SK-N-SH (cell line): ENCODE measurements around the gene CIAO1.

Source experiments
- CTCF ChIP-seq: fragments of 200-600 bp; sonication (generic); IDR thresholded peaks from 2 replicates; pipeline ENCODE4 v1.6.1; 2017; ENCODE audit warnings: antibody characterized with exemption, mild to moderate bottlenecking, moderate library complexity
- GATA2 ChIP-seq: sonication (generic); formaldehyde crosslinking; IDR thresholded peaks from 2 replicates; pipeline ENCODE4 v1.5.0; 2020; ENCODE audit warnings: mild to moderate bottlenecking, missing genetic modification reagents
- JUND ChIP-seq: IDR thresholded peaks from 2 replicates; pipeline ENCODE4 v1.4.0; 2012
- MXI1 ChIP-seq: IDR thresholded peaks from 2 replicates; pipeline ENCODE4 v1.6.1; 2012; ENCODE audit warnings: mild to moderate bottlenecking, low read depth, low read length, improper control_type of control experiment
- POLR2AphosphoS5 ChIP-seq: IDR thresholded peaks from 2 replicates; pipeline ENCODE4 v1.6.1; 2012; ENCODE audit warnings: low read depth, low read length
- RCOR1 ChIP-seq: fragments of 150-350 bp; IDR thresholded peaks from 2 replicates; pipeline ENCODE4 v1.6.1; 2017; ENCODE audit warnings: antibody characterized with exemption, low read length
- REST ChIP-seq: IDR thresholded peaks from 2 replicates; pipeline ENCODE4 v1.6.1; 2012; ENCODE audit warnings: mild to moderate bottlenecking, low read depth, low read length, moderate library complexity
- TAF1 ChIP-seq: IDR thresholded peaks from 2 replicates; pipeline ENCODE4 v1.6.1; 2012; ENCODE audit warnings: low read depth, mild to moderate bottlenecking, low read length, moderate library complexity, borderline replicate concordance
- TCF12 ChIP-seq: IDR thresholded peaks from 2 replicates; pipeline ENCODE4 v1.4.0; 2012
- TEAD4 ChIP-seq: IDR thresholded peaks from 2 replicates; pipeline ENCODE4 v1.4.0; 2012; ENCODE audit warnings: mild to moderate bottlenecking, borderline replicate concordance; ENCODE audit not compliant: insufficient read depth
- USF2 ChIP-seq: fragments of 150-350 bp; IDR thresholded peaks from 2 replicates; pipeline ENCODE4 v1.6.1; 2017; ENCODE audit warnings: antibody characterized with exemption, low read length, low read depth, borderline replicate concordance

- TF ChIP-seq TAF1 (no peak), CTCF (no peak), POLR2AphosphoS5 (no peak), MXI1 (no peak), TCF12 (no peak), GATA2 (CRISPR knock-in tag) (no peak), RCOR1 (no peak), TEAD4 (no peak), REST (no peak), USF2 (no peak), JUND (no peak)
Measured at GRCh38 chr2:96239745-96240264, 26.2 kb upstream of the CIAO1 start.
